Breast epithelium (tissue), 4 donors: ENCODE measurements around the gene RPS28. TPM values are rescaled to one million over a fixed set of nuclear protein-coding genes. Genes with fewer than 3 reads are reported as not detected.
"Not testable (repeated sequence)": the region's sequence is repeated elsewhere in the genome, so short reads cannot be mapped to it uniquely, and the experiment has no call there.

Source experiments
- DNase-seq, 2 donors: peaks; one replicate each; pipeline ENCODE4 v3.0.0-alpha.2; 2019; ENCODE audit warnings: low spot score in 2 of 2
- H3K27ac ChIP-seq, 2 donors: fragments of 200-600 bp; sonication (generic) in 1 of 2; one replicate each; pipeline ENCODE4 v1.5.1; 2016 to 2019; ENCODE audit warnings: mild to moderate bottlenecking in 1 of 2
- H3K27me3 ChIP-seq, 2 donors: fragments of 200-600 bp; sonication (generic) in 1 of 2; one replicate each; pipeline versions ENCODE4 v1.5.1 to v1.6.0; 2017 to 2019; ENCODE audit warnings: control low read depth in 1 of 2, mild to moderate bottlenecking in 1 of 2
- H3K36me3 ChIP-seq: fragments of 200-600 bp; one replicate; pipeline ENCODE4 v1.5.1; 2019
- H3K4me1 ChIP-seq, 2 donors: fragments of 200-600 bp; sonication (generic); one replicate each; pipeline ENCODE4 v1.5.1; 2016 to 2019; ENCODE audit warnings: control low read depth in 1 of 2
- H3K4me3 ChIP-seq, 3 donors: fragments of 200-600 bp; sonication (generic); 1 replicate in 2 of 3; 2 replicates in 1 of 3; pipeline ENCODE4 v1.5.1; 2016 to 2019; ENCODE audit warnings: mild to moderate bottlenecking in 3 of 3, moderate library complexity in 2 of 3
- H3K9me3 ChIP-seq, 2 donors: fragments of 200-600 bp; sonication (generic) in 1 of 2; one replicate each; pipeline ENCODE4 v1.5.1; 2016 to 2019; ENCODE audit warnings: control low read depth in 1 of 2
- CTCF ChIP-seq, 3 donors: fragments of 450-650 bp; IDR thresholded peaks; one replicate each; pipeline ENCODE4 v1.5.1; 2016 to 2017; ENCODE audit warnings: antibody characterized with exemption in 3 of 3, mild to moderate bottlenecking in 3 of 3, moderate library complexity in 3 of 3
- POLR2A ChIP-seq: fragments of 450-650 bp; IDR thresholded peaks from one replicate; pipeline ENCODE4 v1.6.1; 2016; ENCODE audit warnings: antibody characterized with exemption, mild to moderate bottlenecking, moderate library complexity
- POLR2AphosphoS5 ChIP-seq, 3 donors: sonication (generic); formaldehyde crosslinking; IDR thresholded peaks; one replicate each; pipeline ENCODE4 v1.6.1; 2017; ENCODE audit warnings: antibody characterized with exemption in 3 of 3
- intact Hi-C: fragments of 100-400 bp; cut with DNase I; formaldehyde crosslinking; loops from one replicate; pipeline ENCODE4 v1.15.1; 2023; ENCODE audit warnings: low total_unique reads
- total RNA-seq, 3 donors: library from RNA; depleted of rRNA; stranded (reverse); fragments of >200 nt; gene quantifications; one replicate each; pipeline ENCODE4 v1.1.0, GENCODE V29; 2016

Gene RPS28
- total RNA-seq, 3 donors from 2014 or later: 676 to 1,337 (median 789) TPM

- Histone ChIP-seq H3K27me3 (no peaks in the 10 kb centered on the region), H3K4me1 (peaks cover 0 to 5% of the 10 kb centered on the region in 2 donors), H3K27ac (no peak overlapping the region), H3K4me3 (peak overlapping the region in 2 of 3 donors; percentile 13 to 32), H3K9me3 (no peaks in the 10 kb centered on the region), H3K36me3 (no peaks in the 10 kb centered on the region)
- intact Hi-C loops: loop anchor here (5.0 kb wide), 1 partner anchor 45 kb away; no protein-coding TSS in a partner anchor
- no peak for TF ChIP-seq POLR2AphosphoS5 (IDR thresholded peaks at IDR 0.05)
- no peak for TF ChIP-seq CTCF (IDR thresholded peaks at IDR 0.05)
- TF ChIP-seq POLR2A: no peak
- DNase-seq: no peak
Measured at GRCh38 chr19:8352134-8352827, 31.0 kb downstream of the RPS28 start.

GRCh38 chr19:8352845-8353244 lies 31.5 kb downstream of the RPS28 start:
- H3K27ac ChIP-seq, DNase-seq, H3K36me3 ChIP-seq, H3K27me3 ChIP-seq, H3K4me1 ChIP-seq, H3K9me3 ChIP-seq: not testable (repeated sequence)
- peak overlapping the region in 1 of 3 donors; percentile 32 for H3K4me3 ChIP-seq
- intact Hi-C loops: loop anchor here (5.0 kb wide), 1 partner anchor 44 kb away; no protein-coding TSS in a partner anchor

- peak in 1 of 2 donors; percentile 41 for DNase-seq
- H3K9me3 ChIP-seq: no peaks in the 10 kb centered on the region
- H3K36me3 ChIP-seq: no peaks in the 10 kb centered on the region
- H3K4me3 ChIP-seq: no peak overlapping the region
- TF ChIP-seq POLR2A: no peak
- no peak for TF ChIP-seq CTCF (IDR thresholded peaks at IDR 0.05)
- peak; percentile 18 to 82 (median 26) for TF ChIP-seq POLR2AphosphoS5 (IDR thresholded peaks at IDR 0.05)
- peaks cover 0 to 5% of the 10 kb centered on the region in 2 donors for H3K4me1 ChIP-seq
- no peaks in the 10 kb centered on the region for H3K27me3 ChIP-seq
- H3K27ac ChIP-seq: peak overlapping the region in 1 of 2 donors; percentile 74
- intact Hi-C loops: no loop called here
Measured at GRCh38 chr19:8355631-8356402, 34.5 kb downstream of the RPS28 start.

GRCh38 chr19:8357007-8357521 lies 35.8 kb downstream of the RPS28 start:
- TF ChIP-seq POLR2A (no peak), CTCF (IDR thresholded peaks at IDR 0.05) (no peak), POLR2AphosphoS5 (IDR thresholded peaks at IDR 0.05) (no peak)
- Histone ChIP-seq H3K9me3 (no peaks in the 10 kb centered on the region), H3K4me1 (peaks cover 0 to 13% of the 10 kb centered on the region in 2 donors), H3K27me3 (no peaks in the 10 kb centered on the region), H3K36me3 (no peaks in the 10 kb centered on the region), H3K27ac (no peak overlapping the region), H3K4me3 (no peak overlapping the region)
- intact Hi-C loops: no loop called here
- no peak for DNase-seq

- no peak for TF ChIP-seq CTCF (IDR thresholded peaks at IDR 0.05)
- TF ChIP-seq POLR2AphosphoS5 (IDR thresholded peaks at IDR 0.05): no peak
- no peak for TF ChIP-seq POLR2A
- Histone ChIP-seq H3K4me1 (peaks cover 0 to 18% of the 10 kb centered on the region in 2 donors), H3K4me3 (no peak overlapping the region), H3K9me3 (no peaks in the 10 kb centered on the region), H3K27me3 (no peaks in the 10 kb centered on the region), H3K36me3 (no peaks in the 10 kb centered on the region), H3K27ac (no peak overlapping the region)
- DNase-seq: no peak
- intact Hi-C loops: no loop called here
Measured at GRCh38 chr19:8358948-8359347, 37.7 kb downstream of the RPS28 start.
